MCF 10A (cell line): ENCODE data around the gene SLC12A6. TPM values are rescaled to one million over a fixed set of nuclear protein-coding genes. Genes with fewer than 3 reads are reported as not detected.

Experiments used
- BruUV-seq: library from RNA; stranded (reverse); fragments of 400-500 nt; replicated peaks from 2 replicates; lab custom pipeline; 2021; lab: Mats Ljungman, UMichigan
- CTCF ChIA-PET: fragments of 300-600 bp; sonication (Branson Sonifier 250); formaldehyde crosslinking; extraction: SDS; loops from one replicate; lab custom pipeline; 2021; ENCODE audit warnings: antibody characterized with exemption, inconsistent platforms; lab: Yijun Ruan, JAX
- POLR2A ChIA-PET: fragments of 300-600, 350-650 bp; sonication (Branson Sonifier 250); formaldehyde crosslinking; extraction: SDS; loops from one replicate; lab custom pipeline; 2020; ENCODE audit warnings: antibody characterized with exemption, inconsistent platforms; lab: Yijun Ruan, JAX
- DNase-seq: peaks from one replicate; pipeline ENCODE4 v3.0.0-alpha.2; 2018; ENCODE audit not compliant: unreplicated experiment
- H3K27ac Mint-ChIP-seq: one replicate; pipeline ENCODE4 v1.8.0; 2022; ENCODE audit warnings: mild to moderate bottlenecking, low read depth, mixed read lengths; ENCODE audit not compliant: unreplicated experiment
- H3K27me3 Mint-ChIP-seq: one replicate; pipeline ENCODE4 v1.8.0; 2022; ENCODE audit warnings: mixed read lengths; ENCODE audit not compliant: insufficient read depth, unreplicated experiment
- H3K36me3 Mint-ChIP-seq: one replicate; pipeline ENCODE4 v1.8.0; 2022; ENCODE audit warnings: mild to moderate bottlenecking, moderate library complexity, mixed read lengths; ENCODE audit not compliant: insufficient read depth, unreplicated experiment
- H3K4me1 Mint-ChIP-seq: one replicate; pipeline ENCODE4 v1.8.0; 2022; ENCODE audit warnings: mixed read lengths; ENCODE audit not compliant: insufficient read depth, unreplicated experiment
- H3K4me3 Mint-ChIP-seq: one replicate; pipeline ENCODE4 v1.8.0; 2022; ENCODE audit warnings: mild to moderate bottlenecking, moderate library complexity, mixed read lengths; ENCODE audit not compliant: unreplicated experiment
- H3K9me3 Mint-ChIP-seq: one replicate; pipeline ENCODE4 v1.8.0; 2022; ENCODE audit warnings: mixed read lengths; ENCODE audit not compliant: unreplicated experiment
- CTCF ChIP-seq: fragments of 200-600 bp; IDR thresholded peaks from one replicate; pipeline ENCODE4 v1.8.0; 2022; ENCODE audit warnings: antibody characterized with exemption, mild to moderate bottlenecking; ENCODE audit not compliant: unreplicated experiment
- intact Hi-C: fragments of 100-400 bp; cut with micrococcal nuclease; formaldehyde crosslinking; loops from 2 replicates; pipeline ENCODE4 v1.14.1; 2022
- total RNA-seq: library from RNA; stranded (reverse); gene quantifications from 2 replicates; pipeline ENCODE4 v1.2.3, GENCODE V29; 2022

SLC12A6 gene
- total RNA-seq, 1 experiment from 2014 or later, result 11.7 TPM

- DNase-seq, result peak; percentile 77
- Mint-ChIP-seq H3K4me1 (peaks cover 21% of the 10 kb centered on the region), H3K4me3 (peak overlapping the region; percentile 86), H3K36me3 (peaks cover 15% of the 10 kb centered on the region), H3K9me3 (no peaks in the 10 kb centered on the region), H3K27ac (peak overlapping the region; percentile 96), H3K27me3 (no peaks in the 10 kb centered on the region)
- ChIA-PET CTCF (interaction anchor here (0.7 to 1.8 kb wide), 4 partner anchors 14 to 1184 kb away, joined by 3 to 9 read pairs (median 4); partner anchors contain the start of gene LPCAT4), POLR2A (interaction anchor here (0.6 to 5.5 kb wide), 27 partner anchors 10 to 341 kb away, joined by 3 to 69 read pairs (median 4); partner anchors contain the start of genes EMC4, EMC7, GOLGA8A and LPCAT4)
- intact Hi-C loops, result no loop called here
- TSS peak; percentile 81 for BruUV-seq
- no peak for TF ChIP-seq CTCF
Measured at GRCh38 chr15:34318277-34319079, 19.1 kb downstream of the SLC12A6 start.

DNA sequence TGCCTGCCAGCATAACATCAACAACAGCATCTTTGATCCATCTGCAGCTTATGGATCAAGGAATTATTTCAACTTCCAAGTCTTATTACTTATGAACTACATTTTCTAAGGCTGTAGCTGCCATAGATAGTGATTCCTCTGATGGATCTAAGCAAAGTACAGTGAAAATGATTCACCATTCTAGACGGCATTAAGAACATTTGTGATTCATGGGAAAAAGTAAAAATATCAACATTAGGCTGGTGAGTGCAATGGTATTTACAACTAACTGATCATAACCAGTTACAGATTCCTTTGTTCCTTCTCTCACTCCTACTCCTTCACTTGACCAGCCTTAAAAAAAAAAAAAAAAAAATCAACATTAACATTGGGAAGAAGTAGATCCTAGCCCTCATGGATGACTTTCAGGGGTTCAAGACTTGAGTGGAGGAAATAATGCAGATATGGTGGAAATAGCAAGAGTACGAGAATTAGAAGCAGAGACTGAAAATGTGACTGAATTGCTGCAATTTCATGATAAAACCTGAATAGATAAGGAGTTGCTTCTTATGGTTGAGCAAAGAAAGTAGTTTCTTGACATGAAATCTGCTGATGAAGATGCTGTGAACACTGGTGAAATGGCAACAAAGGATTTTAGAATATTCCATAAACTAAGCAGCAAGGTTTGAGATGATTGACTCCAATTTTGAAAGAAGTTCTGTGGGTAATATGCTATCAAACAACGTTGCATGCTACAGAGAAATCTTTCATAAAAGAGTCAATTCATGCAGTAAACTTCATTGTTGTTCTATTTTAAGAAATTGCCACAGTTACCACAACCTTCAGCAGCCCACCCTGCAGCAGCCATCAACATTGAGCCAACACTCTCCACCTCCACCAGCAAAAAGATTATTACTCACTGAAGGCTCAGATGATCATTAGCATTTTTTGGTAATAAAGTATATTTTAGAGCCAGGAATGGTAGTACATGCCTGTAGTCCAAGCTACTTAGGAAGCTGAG is 22.8 kb downstream of the SLC12A6 start:
- CTCF ChIA-PET, result interaction anchor here (0.6 to 0.7 kb wide), 3 partner anchors 22 to 236 kb away, joined by 3 to 4 read pairs (median 3); no protein-coding TSS in a partner anchor
- no peak for TF ChIP-seq CTCF
- H3K9me3 Mint-ChIP-seq, result no peaks in the 10 kb centered on the region
- no peaks in the 10 kb centered on the region for H3K27me3 Mint-ChIP-seq
- H3K4me3 Mint-ChIP-seq, result no peak overlapping the region
- intact Hi-C loops, result no loop called here
- POLR2A ChIA-PET, result no interaction called here
- BruUV-seq, result no TSS peak
- DNase-seq, result no peak
- H3K36me3 Mint-ChIP-seq, result peaks cover 15% of the 10 kb centered on the region
- H3K27ac Mint-ChIP-seq, result no peak overlapping the region
- H3K4me1 Mint-ChIP-seq, result peaks cover 22% of the 10 kb centered on the region

GRCh38 chr15:34311563-34311962 is 26.0 kb downstream of the SLC12A6 start:
- no TSS peak for BruUV-seq
- POLR2A ChIA-PET, result no interaction called here
- Mint-ChIP-seq H3K4me3 (no peak overlapping the region), H3K27me3 (no peaks in the 10 kb centered on the region), H3K36me3 (peaks cover 10% of the 10 kb centered on the region), H3K27ac (no peak overlapping the region), H3K9me3 (peaks cover 7% of the 10 kb centered on the region), H3K4me1 (peaks cover 14% of the 10 kb centered on the region)
- no peak for DNase-seq
- no peak for TF ChIP-seq CTCF
- CTCF ChIA-PET, result no interaction called here
- intact Hi-C loops, result no loop called here
